GM23338 (cell line): Measurements from ENCODE around the gene GGCX. TPM values are rescaled to one million over a fixed set of nuclear protein-coding genes. Genes with fewer than 3 reads are reported as not detected.
A peak's percentile ranks its signal among the peaks of the same experiment; 100 is the strongest.

Experiments used
- ATAC-seq: fragments of 200-7000 bp; cut with Tn5 transposase; 3 replicates; pipeline ENCODE4 v1.9.1; 2020
- DNase-seq: peaks from one replicate; pipeline ENCODE4 v3.0.0-alpha.2; 2015; ENCODE audit warnings: low spot score
- H2AFZ ChIP-seq: fragments of 200-600 bp; sonication (generic); 2 replicates; pipeline ENCODE4 v1.8.0; 2016; ENCODE audit warnings: antibody characterized with exemption, mild to moderate bottlenecking, moderate library complexity
- H3F3A ChIP-seq: fragments of 200-600 bp; sonication (generic); replicated peaks from 2 replicates; pipeline ENCODE4 v1.8.0; 2017; ENCODE audit warnings: antibody characterized with exemption, mixed run types, low read depth
- H3K27ac ChIP-seq: fragments of 200-600 bp; sonication (generic); 2 replicates; pipeline ENCODE4 v1.6.1; 2016; ENCODE audit warnings: low read depth
- H3K27me3 ChIP-seq: fragments of 200-600 bp; sonication (generic); 2 replicates; pipeline ENCODE4 v1.8.0; 2016; ENCODE audit warnings: mild to moderate bottlenecking, mixed run types, moderate library complexity; ENCODE audit not compliant: insufficient read depth
- H3K36me3 ChIP-seq: fragments of 200-600 bp; sonication (generic); 2 replicates; pipeline ENCODE4 v1.8.0; 2016; ENCODE audit warnings: mild to moderate bottlenecking; ENCODE audit not compliant: insufficient read depth
- H3K4me1 ChIP-seq: fragments of 200-600 bp; sonication (generic); 2 replicates; pipeline ENCODE4 v1.8.0; 2016; ENCODE audit warnings: mild to moderate bottlenecking, moderate library complexity; ENCODE audit not compliant: insufficient read depth
- H3K4me2 ChIP-seq: fragments of 200-600 bp; sonication (generic); 2 replicates; pipeline ENCODE4 v1.7.1; 2017; ENCODE audit warnings: mixed run types
- H3K4me3 ChIP-seq: fragments of 200-600 bp; sonication (generic); 2 replicates; pipeline ENCODE4 v1.6.1; 2016; ENCODE audit warnings: mixed run types
- H3K79me2 ChIP-seq: fragments of 200-600 bp; sonication (generic); replicated peaks from 2 replicates; pipeline ENCODE4 v1.8.0; 2017; ENCODE audit warnings: mild to moderate bottlenecking; ENCODE audit not compliant: insufficient read depth
- H3K9me2 ChIP-seq: fragments of 200-600 bp; sonication (generic); 2 replicates; pipeline ENCODE4 v1.8.0; 2017; ENCODE audit not compliant: insufficient read depth
- H4K20me1 ChIP-seq: fragments of 200-600 bp; sonication (generic); replicated peaks from 2 replicates; pipeline ENCODE4 v1.8.0; 2017; ENCODE audit warnings: mild to moderate bottlenecking; ENCODE audit not compliant: insufficient read depth
- H3K27ac Mint-ChIP-seq: 2 replicates; pipeline ENCODE4 v1.8.0; 2020; ENCODE audit warnings: inconsistent platforms, mild to moderate bottlenecking, moderate library complexity, mixed read lengths
- H3K27me3 Mint-ChIP-seq: 3 replicates; pipeline ENCODE4 v1.8.0; 2022; ENCODE audit warnings: low read depth, mild to moderate bottlenecking, moderate library complexity, mixed read lengths, inconsistent platforms; ENCODE audit not compliant: insufficient read depth, poor library complexity
- H3K36me3 Mint-ChIP-seq: 3 replicates; pipeline ENCODE4 v1.8.0; 2021; ENCODE audit warnings: low read depth, mild to moderate bottlenecking, inconsistent platforms, moderate library complexity, mixed read lengths
- H3K4me1 Mint-ChIP-seq: 3 replicates; pipeline ENCODE4 v1.8.0; 2020; ENCODE audit warnings: mild to moderate bottlenecking, inconsistent platforms, mixed read lengths
- H3K4me3 Mint-ChIP-seq: 3 replicates; pipeline ENCODE4 v1.8.0; 2021; ENCODE audit warnings: moderate library complexity, mild to moderate bottlenecking, inconsistent platforms, mixed read lengths
- H3K9me3 Mint-ChIP-seq: 3 replicates; pipeline ENCODE4 v1.8.0; 2020; ENCODE audit warnings: moderate library complexity, mild to moderate bottlenecking, inconsistent platforms, mixed read lengths
- CREB1 ChIP-seq: fragments of 250-450 bp; sonication (Bioruptor Pico); IDR thresholded peaks from 2 replicates; pipeline ENCODE4 v1.5.0; 2020; ENCODE audit warnings: low read depth, mild to moderate bottlenecking, moderate library complexity
- EZH2 ChIP-seq: fragments of 200-600 bp; sonication (generic); IDR thresholded peaks from one replicate; pipeline ENCODE4 v1.8.0; 2017; ENCODE audit warnings: antibody characterized with exemption, mild to moderate bottlenecking, low read depth; ENCODE audit not compliant: unreplicated experiment
- EZH2phosphoT487 ChIP-seq: fragments of 200-600 bp; sonication (generic); IDR thresholded peaks from one replicate; pipeline ENCODE4 v1.8.1; 2018; ENCODE audit warnings: antibody characterized with exemption; ENCODE audit not compliant: unreplicated experiment
- JUNB ChIP-seq: IDR thresholded peaks from one replicate; pipeline ENCODE4 v1.6.1; 2016; ENCODE audit warnings: antibody characterized with exemption; ENCODE audit not compliant: unreplicated experiment
- NANOG ChIP-seq: IDR thresholded peaks from 2 replicates; pipeline ENCODE4 v1.6.1; 2016; ENCODE audit warnings: antibody characterized with exemption, borderline replicate concordance
- POLR2AphosphoS5 ChIP-seq: IDR thresholded peaks from 2 replicates; pipeline ENCODE4 v1.6.1; 2016; ENCODE audit warnings: antibody characterized with exemption, low read depth
- STAT1 ChIP-seq: IDR thresholded peaks from one replicate; pipeline ENCODE4 v1.6.1; 2016; ENCODE audit warnings: antibody characterized with exemption; ENCODE audit not compliant: unreplicated experiment
- ZNF114 ChIP-seq: fragments of 250-450 bp; sonication (Bioruptor Pico); IDR thresholded peaks from 2 replicates; pipeline ENCODE4 v1.5.0; 2020; ENCODE audit warnings: mild to moderate bottlenecking, moderate library complexity
- ZNF331 ChIP-seq: fragments of 250-450 bp; sonication (Bioruptor Pico); IDR thresholded peaks from 2 replicates; pipeline ENCODE4 v1.5.0; 2020; ENCODE audit warnings: low read depth, mild to moderate bottlenecking, moderate library complexity
- polyA plus RNA-seq: library from polyadenylated mRNA; unstranded; fragments of >200 nt; fragmentation: Nextera tagmentation; extraction: Ambion mirVana; gene quantifications from 2 replicates; pipeline ENCODE4 v1.2.1, GENCODE V29; 2016
- total RNA-seq: library from RNA; depleted of rRNA; stranded (reverse); fragments of >200 nt; shearing (Covaris generic); gene quantifications from 2 replicates; pipeline ENCODE4 v1.2.3, GENCODE V29; 2014
- TF ChIP-seq, protein P1 (sequence below): IDR thresholded peaks from 2 replicates; pipeline ENCODE4 v1.6.1; 2016; ENCODE audit warnings: antibody characterized with exemption
- TF ChIP-seq, protein P2 (sequence below): IDR thresholded peaks from one replicate; pipeline ENCODE4 v1.6.1; 2018; ENCODE audit warnings: antibody characterized with exemption; ENCODE audit not compliant: unreplicated experiment
- TF ChIP-seq, protein P3 (sequence below), 2 experiments: fragments of 200-600 bp in 1 of 2; sonication (generic) in 1 of 2; conservative IDR thresholded peaks; 2 replicates each; pipeline versions ENCODE4 v1.5.1 to v1.6.1; 2016 to 2017; ENCODE audit warnings: antibody characterized with exemption in 2 of 2, low read depth in 2 of 2, mild to moderate bottlenecking in 2 of 2, moderate library complexity in 1 of 2

Gene GGCX
- total and polyA plus RNA-seq, 2 experiments from 2014 or later: 14.4 to 36.2 TPM

DNA sequence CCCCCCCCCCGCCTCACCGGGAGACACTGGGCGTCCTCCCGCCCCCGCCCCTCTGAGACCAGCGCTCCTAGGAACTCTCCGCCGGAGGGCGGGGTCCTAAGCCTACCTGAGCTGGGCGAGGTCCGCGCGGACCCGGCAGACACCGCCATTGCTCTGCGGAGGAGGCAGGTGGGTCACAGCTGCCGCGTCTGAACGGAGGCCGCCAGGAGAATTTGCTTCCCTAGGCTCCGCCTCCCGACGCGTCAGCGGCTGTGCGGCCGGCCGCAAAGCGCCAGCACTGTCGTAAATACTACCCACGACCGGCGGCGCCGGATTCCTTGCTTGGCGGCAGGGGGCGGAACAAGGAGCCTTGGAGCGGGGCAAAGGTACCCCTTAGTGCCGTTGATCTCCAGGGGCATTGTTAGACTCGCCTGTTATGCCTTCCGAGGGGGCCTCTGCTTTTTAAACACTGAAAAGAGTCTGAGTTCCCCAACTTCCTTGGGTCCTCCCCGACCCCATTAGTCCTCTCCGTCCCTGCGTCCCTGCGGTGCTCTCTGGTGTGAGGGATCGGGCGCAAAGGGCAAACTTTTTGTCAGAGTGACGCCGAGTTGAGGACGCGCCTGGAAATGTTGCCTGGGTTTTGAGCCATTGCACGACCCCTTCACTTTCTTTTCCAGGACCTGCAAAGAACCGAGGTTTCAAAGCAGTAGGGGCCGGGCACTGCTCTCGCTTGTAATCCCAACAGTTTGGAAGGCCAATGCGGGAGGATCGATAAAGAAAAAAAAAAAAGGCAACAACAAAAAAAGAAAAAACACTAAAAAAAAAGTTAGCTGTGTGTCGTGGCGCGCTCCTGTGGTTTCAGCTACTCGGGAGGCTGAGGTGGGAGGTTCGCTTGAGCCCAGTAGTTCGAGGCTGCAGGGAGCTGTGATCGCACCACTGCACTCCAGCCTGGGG is at the start of gene GGCX (continued):
- TF ChIP-seq, protein P1, sequence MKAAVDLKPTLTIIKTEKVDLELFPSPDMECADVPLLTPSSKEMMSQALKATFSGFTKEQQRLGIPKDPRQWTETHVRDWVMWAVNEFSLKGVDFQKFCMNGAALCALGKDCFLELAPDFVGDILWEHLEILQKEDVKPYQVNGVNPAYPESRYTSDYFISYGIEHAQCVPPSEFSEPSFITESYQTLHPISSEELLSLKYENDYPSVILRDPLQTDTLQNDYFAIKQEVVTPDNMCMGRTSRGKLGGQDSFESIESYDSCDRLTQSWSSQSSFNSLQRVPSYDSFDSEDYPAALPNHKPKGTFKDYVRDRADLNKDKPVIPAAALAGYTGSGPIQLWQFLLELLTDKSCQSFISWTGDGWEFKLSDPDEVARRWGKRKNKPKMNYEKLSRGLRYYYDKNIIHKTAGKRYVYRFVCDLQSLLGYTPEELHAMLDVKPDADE: peak; percentile 88

DNA sequence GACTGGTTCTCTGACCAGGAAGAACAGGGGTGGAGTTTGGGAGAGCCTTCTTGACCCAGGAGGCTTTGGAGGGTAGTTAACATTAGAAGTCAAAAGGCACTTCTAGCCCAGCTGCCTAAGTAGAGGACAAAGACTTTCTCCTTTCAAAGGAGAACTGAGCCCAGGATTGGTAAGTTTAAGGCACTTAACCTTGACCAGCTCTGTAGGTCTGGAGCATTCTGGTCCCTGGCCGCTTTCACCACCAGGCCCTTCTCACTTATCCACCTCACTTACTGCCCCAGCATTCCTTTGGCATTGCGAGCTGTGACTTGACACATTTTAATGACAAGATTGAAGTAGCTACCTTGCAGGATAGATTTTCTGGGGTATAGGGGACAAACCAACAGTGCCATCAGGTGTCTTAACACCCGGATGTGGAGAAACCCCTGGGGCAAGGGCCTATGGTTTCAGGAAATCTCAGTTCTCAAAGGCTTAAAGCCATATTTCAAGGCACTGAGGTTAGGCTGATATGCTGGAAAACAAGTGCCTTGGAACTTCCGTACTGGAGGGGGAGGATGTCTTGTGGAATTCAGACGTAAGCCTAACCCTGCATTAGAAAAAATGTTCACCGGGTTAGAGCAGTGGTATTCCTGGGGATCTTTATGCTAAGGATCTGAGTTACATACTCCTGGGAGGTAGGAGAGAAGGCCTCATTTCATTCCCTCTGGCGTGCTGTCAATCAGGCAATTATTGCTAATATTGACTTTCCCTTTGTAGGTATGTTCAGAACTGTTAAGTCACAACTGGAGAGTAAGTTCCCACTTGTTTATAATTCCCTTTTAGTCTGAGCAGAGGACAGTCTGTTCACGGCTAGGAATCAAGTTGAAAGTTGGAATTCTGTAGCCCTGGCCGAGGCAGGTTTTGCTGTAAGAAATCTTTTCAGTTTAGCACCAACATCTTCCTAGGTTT is 46.2 kb upstream of the GGCX start:
- Mint-ChIP-seq H3K36me3 (peaks cover 44% of the 10 kb centered on the region), H3K27me3 (peaks cover 13% of the 10 kb centered on the region), H3K27ac (no peak overlapping the region; the same call in 1 of the 2 replicates), H3K4me3 (no peak overlapping the region), H3K4me1 (peaks cover 17% of the 10 kb centered on the region), H3K9me3 (peaks cover 3% of the 10 kb centered on the region; the same call in 1 of the 3 replicates)
- Histone ChIP-seq H3K4me1 (peaks cover 6% of the 10 kb centered on the region; the same call in 1 of the 2 replicates), H3K27ac (0 out of 2 replicates have a peak overlapping the region, but pooled peaks have one; percentile 66), H3K27me3 (no peaks in the 10 kb centered on the region), H3K36me3 (0 out of 2 replicates have a peak, but pooled peaks cover 3% of the 10 kb centered on the region), H4K20me1 (peaks cover 34% of the 10 kb centered on the region), H3K9me2 (no peaks in the 10 kb centered on the region), H3K79me2 (peaks cover 37% of the 10 kb centered on the region), H3F3A (peaks cover 23% of the 10 kb centered on the region; the same call in 1 of the 2 replicates), H3K4me2 (no peak overlapping the region), H2AFZ (no peak overlapping the region), H3K4me3 (no peak overlapping the region)
- ATAC-seq (no peak), DNase-seq (no peak)
- no peak for TF ChIP-seq ZNF114

DNA sequence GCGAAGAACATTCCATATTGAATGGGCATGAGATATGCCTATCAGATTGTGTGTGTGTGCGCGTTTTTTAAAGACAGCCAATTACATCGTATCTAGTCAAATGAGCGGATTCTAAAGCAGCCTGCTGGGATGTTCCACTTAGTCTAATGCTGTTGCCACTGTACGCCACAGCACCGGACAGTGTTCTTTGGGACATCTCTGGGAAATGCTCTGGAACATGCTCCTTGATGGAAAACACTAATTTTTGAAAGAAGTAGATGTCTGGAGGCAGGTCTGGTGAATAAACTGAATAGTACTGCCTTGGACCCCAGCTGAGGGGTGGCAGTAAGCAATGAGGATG is 44.8 kb upstream of the GGCX start:
- no peak overlapping the region for H3K4me3 Mint-ChIP-seq
- peaks cover 17% of the 10 kb centered on the region for H3K4me1 Mint-ChIP-seq
- ATAC-seq: no peak
- Histone ChIP-seq H3K27me3 (no peaks in the 10 kb centered on the region), H3K4me2 (no peak overlapping the region), H4K20me1 (peaks cover 32% of the 10 kb centered on the region), H3F3A (peaks cover 19% of the 10 kb centered on the region; the same call in 1 of the 2 replicates), H3K4me1 (peaks cover 5% of the 10 kb centered on the region; the same call in 1 of the 2 replicates), H3K27ac (no peak overlapping the region), H3K36me3 (0 out of 2 replicates have a peak, but pooled peaks cover 3% of the 10 kb centered on the region), H3K4me3 (no peak overlapping the region), H3K79me2 (peaks cover 33% of the 10 kb centered on the region), H2AFZ (no peak overlapping the region), H3K9me2 (no peaks in the 10 kb centered on the region)
- H3K9me3 Mint-ChIP-seq: peaks cover 3% of the 10 kb centered on the region; the same call in 1 of the 3 replicates
- no peak for DNase-seq
- no peak overlapping the region for H3K27ac Mint-ChIP-seq
- TF ChIP-seq, protein P1: no peak
- TF ChIP-seq POLR2AphosphoS5: no peak
- no peak for TF ChIP-seq NANOG
- no peak for TF ChIP-seq CREB1 (CRISPR knock-in tag)
- TF ChIP-seq EZH2: no peak
- no peak for TF ChIP-seq ZNF114
- TF ChIP-seq ZNF331: no peak
- TF ChIP-seq, protein P2, sequence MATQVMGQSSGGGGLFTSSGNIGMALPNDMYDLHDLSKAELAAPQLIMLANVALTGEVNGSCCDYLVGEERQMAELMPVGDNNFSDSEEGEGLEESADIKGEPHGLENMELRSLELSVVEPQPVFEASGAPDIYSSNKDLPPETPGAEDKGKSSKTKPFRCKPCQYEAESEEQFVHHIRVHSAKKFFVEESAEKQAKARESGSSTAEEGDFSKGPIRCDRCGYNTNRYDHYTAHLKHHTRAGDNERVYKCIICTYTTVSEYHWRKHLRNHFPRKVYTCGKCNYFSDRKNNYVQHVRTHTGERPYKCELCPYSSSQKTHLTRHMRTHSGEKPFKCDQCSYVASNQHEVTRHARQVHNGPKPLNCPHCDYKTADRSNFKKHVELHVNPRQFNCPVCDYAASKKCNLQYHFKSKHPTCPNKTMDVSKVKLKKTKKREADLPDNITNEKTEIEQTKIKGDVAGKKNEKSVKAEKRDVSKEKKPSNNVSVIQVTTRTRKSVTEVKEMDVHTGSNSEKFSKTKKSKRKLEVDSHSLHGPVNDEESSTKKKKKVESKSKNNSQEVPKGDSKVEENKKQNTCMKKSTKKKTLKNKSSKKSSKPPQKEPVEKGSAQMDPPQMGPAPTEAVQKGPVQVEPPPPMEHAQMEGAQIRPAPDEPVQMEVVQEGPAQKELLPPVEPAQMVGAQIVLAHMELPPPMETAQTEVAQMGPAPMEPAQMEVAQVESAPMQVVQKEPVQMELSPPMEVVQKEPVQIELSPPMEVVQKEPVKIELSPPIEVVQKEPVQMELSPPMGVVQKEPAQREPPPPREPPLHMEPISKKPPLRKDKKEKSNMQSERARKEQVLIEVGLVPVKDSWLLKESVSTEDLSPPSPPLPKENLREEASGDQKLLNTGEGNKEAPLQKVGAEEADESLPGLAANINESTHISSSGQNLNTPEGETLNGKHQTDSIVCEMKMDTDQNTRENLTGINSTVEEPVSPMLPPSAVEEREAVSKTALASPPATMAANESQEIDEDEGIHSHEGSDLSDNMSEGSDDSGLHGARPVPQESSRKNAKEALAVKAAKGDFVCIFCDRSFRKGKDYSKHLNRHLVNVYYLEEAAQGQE: no peak
- TF ChIP-seq EZH2phosphoT487: no peak
- TF ChIP-seq JUNB: no peak
- no peak for TF ChIP-seq STAT1
- TF ChIP-seq, protein P3, sequence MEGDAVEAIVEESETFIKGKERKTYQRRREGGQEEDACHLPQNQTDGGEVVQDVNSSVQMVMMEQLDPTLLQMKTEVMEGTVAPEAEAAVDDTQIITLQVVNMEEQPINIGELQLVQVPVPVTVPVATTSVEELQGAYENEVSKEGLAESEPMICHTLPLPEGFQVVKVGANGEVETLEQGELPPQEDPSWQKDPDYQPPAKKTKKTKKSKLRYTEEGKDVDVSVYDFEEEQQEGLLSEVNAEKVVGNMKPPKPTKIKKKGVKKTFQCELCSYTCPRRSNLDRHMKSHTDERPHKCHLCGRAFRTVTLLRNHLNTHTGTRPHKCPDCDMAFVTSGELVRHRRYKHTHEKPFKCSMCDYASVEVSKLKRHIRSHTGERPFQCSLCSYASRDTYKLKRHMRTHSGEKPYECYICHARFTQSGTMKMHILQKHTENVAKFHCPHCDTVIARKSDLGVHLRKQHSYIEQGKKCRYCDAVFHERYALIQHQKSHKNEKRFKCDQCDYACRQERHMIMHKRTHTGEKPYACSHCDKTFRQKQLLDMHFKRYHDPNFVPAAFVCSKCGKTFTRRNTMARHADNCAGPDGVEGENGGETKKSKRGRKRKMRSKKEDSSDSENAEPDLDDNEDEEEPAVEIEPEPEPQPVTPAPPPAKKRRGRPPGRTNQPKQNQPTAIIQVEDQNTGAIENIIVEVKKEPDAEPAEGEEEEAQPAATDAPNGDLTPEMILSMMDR (conservative IDR thresholded peaks at IDR 0.05; ENCODE audit: low read depth in 2 of 2): no peak
- H3K36me3 Mint-ChIP-seq: peaks cover 41% of the 10 kb centered on the region
- H3K27me3 Mint-ChIP-seq: peaks cover 15% of the 10 kb centered on the region
